NB4 (cell line): ENCODE results near the gene RAP1GAP2.

ENCODE experiments used
- TF ChIP-seq, protein P1 (sequence below): IDR thresholded peaks from 2 replicates; pipeline ENCODE4 v1.6.1; 2011; ENCODE audit warnings: low read depth, low read length
- TF ChIP-seq, protein P2 (sequence below): IDR thresholded peaks from one replicate; pipeline ENCODE4 v1.5.1; 2012; ENCODE audit warnings: low read depth, low read length

GRCh38 chr17:2964831-2965230 lies 168.6 kb downstream of the RAP1GAP2 start:
- TF ChIP-seq, protein P1, sequence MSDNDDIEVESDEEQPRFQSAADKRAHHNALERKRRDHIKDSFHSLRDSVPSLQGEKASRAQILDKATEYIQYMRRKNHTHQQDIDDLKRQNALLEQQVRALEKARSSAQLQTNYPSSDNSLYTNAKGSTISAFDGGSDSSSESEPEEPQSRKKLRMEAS, result no peak
- TF ChIP-seq, protein P2, sequence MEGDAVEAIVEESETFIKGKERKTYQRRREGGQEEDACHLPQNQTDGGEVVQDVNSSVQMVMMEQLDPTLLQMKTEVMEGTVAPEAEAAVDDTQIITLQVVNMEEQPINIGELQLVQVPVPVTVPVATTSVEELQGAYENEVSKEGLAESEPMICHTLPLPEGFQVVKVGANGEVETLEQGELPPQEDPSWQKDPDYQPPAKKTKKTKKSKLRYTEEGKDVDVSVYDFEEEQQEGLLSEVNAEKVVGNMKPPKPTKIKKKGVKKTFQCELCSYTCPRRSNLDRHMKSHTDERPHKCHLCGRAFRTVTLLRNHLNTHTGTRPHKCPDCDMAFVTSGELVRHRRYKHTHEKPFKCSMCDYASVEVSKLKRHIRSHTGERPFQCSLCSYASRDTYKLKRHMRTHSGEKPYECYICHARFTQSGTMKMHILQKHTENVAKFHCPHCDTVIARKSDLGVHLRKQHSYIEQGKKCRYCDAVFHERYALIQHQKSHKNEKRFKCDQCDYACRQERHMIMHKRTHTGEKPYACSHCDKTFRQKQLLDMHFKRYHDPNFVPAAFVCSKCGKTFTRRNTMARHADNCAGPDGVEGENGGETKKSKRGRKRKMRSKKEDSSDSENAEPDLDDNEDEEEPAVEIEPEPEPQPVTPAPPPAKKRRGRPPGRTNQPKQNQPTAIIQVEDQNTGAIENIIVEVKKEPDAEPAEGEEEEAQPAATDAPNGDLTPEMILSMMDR, result no peak
